ENCODE results near the gene PTPRD. TPM values are rescaled to one million over a fixed set of nuclear protein-coding genes. Genes with fewer than 3 reads are reported as not detected.

PTPRD gene
- polyA plus RNA-seq, 1 experiment = 0.39 TPM

DNA sequence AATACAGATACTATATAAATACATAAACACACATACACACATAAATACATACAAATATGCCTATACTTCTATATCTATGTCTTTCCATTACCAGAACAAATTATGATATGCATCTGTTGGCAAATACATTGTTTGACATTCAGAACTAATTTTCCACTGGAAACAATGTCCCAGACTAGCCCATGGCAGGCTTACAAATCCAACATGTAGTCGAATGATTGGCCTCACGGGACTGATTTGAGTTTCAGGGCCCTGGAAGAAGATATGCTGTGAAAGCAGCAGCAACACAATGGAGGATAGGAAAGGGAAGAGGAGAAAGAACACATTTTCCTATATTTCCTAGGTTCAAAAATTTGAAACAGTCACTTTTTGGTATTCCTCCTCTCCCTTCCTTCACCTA is 1932.1 kb downstream of the PTPRD start:
- no peak for DNase-seq (ENCODE audit: low read depth)
- H3K36me3 ChIP-seq (ENCODE audit: control insufficient read depth, insufficient read depth, low read length) = no peaks in the 10 kb centered on the region
- TF ChIP-seq, protein P1, sequence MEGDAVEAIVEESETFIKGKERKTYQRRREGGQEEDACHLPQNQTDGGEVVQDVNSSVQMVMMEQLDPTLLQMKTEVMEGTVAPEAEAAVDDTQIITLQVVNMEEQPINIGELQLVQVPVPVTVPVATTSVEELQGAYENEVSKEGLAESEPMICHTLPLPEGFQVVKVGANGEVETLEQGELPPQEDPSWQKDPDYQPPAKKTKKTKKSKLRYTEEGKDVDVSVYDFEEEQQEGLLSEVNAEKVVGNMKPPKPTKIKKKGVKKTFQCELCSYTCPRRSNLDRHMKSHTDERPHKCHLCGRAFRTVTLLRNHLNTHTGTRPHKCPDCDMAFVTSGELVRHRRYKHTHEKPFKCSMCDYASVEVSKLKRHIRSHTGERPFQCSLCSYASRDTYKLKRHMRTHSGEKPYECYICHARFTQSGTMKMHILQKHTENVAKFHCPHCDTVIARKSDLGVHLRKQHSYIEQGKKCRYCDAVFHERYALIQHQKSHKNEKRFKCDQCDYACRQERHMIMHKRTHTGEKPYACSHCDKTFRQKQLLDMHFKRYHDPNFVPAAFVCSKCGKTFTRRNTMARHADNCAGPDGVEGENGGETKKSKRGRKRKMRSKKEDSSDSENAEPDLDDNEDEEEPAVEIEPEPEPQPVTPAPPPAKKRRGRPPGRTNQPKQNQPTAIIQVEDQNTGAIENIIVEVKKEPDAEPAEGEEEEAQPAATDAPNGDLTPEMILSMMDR (IDR thresholded peaks at IDR 0.05; ENCODE audit: insufficient read depth, low read depth, low read length) = no peak
- POLR2A ChIA-PET = no interaction called here
- no peak overlapping the region for H3K4me3 ChIP-seq (ENCODE audit: low read depth, low read length)
- CTCF ChIA-PET = no interaction called here
- no peaks in the 10 kb centered on the region for H3K27me3 ChIP-seq (ENCODE audit: control insufficient read depth, insufficient read depth, low read length)

DNA sequence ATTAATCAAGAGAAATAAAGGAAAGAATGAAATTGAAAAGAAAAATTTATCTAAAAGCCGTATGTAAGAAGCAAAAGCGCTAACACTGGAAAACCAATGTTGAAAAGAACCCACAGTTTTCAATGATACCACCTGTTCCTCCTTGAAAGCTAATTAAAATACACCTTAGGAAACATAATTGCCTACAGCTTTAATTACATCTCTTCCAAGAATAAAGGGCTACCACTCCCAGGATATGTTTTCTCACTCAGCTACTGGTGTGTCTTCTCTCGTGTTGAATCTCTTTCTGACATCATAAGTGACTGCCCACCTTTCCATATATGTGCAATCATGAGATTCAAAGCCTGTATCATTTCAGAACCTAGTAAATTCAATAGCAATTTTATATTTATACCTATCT is 1932.6 kb downstream of the PTPRD start:
- CTCF ChIA-PET = no interaction called here
- TF ChIP-seq, protein P1 (IDR thresholded peaks at IDR 0.05; ENCODE audit: insufficient read depth, low read depth, low read length) = no peak
- Histone ChIP-seq H3K27me3 (ENCODE audit: control insufficient read depth, insufficient read depth, low read length) (no peaks in the 10 kb centered on the region), H3K4me3 (ENCODE audit: low read depth, low read length) (no peak overlapping the region), H3K36me3 (ENCODE audit: control insufficient read depth, insufficient read depth, low read length) (no peaks in the 10 kb centered on the region)
- POLR2A ChIA-PET = no interaction called here
- no peak for DNase-seq (ENCODE audit: low read depth)

DNA sequence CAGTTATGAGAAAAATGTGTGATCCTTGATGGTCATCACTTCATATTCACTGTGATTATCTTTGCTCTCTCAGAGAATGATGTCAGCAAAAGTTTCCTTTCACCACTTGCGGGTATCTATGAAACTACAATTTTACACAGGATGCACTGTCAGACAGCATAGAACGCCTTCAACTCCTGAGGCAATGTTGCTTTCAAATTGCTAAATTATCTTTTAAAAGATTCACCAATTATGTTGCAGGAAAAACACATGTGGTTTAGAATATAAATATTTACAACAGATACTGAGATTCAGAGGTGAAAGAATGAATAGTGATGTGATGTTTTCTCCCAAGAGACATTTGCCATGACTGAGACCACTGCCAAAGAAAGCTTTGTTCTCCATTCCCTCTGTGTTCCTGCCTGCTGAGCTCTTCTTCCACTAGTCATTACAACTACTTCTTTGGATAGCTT is 1933.4 kb downstream of the PTPRD start:
- H3K4me3 ChIP-seq (ENCODE audit: low read depth, low read length) = no peak overlapping the region
- POLR2A ChIA-PET = no interaction called here
- CTCF ChIA-PET = no interaction called here
- no peak for DNase-seq (ENCODE audit: low read depth)
- H3K27me3 ChIP-seq (ENCODE audit: control insufficient read depth, insufficient read depth, low read length) = no peaks in the 10 kb centered on the region
- TF ChIP-seq, protein P1 (IDR thresholded peaks at IDR 0.05; ENCODE audit: insufficient read depth, low read depth, low read length) = no peak
- H3K36me3 ChIP-seq (ENCODE audit: control insufficient read depth, insufficient read depth, low read length) = no peaks in the 10 kb centered on the region

DNA sequence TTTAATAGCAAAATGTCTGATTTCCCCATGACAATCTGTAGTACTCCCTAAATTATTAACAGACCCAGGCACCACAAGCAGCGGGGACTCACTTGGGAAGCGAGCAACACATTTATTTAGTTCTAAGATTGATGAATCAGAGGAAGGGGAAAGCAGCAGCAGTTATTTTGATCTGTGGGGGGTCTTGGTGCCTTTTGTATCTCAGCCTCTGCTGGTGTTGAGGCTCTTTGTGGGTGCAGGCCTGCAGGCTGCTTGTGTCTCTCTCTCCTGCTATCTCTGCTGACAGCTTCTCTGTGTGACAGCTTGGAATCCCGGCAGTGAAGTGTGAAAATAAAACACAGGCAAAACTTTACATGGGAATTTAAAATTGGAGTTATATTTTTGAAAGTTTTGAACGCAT is 1935.1 kb downstream of the PTPRD start:
- POLR2A ChIA-PET = no interaction called here
- TF ChIP-seq, protein P1 (IDR thresholded peaks at IDR 0.05; ENCODE audit: insufficient read depth, low read depth, low read length) = no peak
- H3K27me3 ChIP-seq (ENCODE audit: control insufficient read depth, insufficient read depth, low read length) = no peaks in the 10 kb centered on the region

DNA sequence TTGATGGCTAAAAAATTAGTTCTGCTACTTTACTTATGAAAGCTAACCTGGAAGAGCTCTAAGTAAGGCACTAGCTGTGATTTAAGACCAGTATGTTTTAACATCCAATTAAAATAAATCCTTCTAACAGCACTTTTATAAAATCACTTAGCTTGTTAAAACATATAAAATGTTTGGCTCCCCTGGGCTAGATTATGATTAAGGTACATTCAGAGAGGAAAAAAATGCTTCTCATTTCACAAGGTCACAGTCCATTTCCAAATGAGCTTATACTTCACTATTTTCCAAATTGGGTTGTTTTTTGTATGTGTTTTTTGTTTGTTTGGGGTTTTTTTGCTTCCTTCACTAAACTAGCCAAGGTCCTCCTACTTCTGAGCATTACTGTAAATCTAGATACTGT is 1938.3 kb downstream of the PTPRD start:
- ChIA-PET CTCF (no interaction called here), POLR2A (no interaction called here)
- TF ChIP-seq, protein P1 (IDR thresholded peaks at IDR 0.05; ENCODE audit: insufficient read depth, low read depth, low read length) = no peak
- no peak overlapping the region for H3K4me3 ChIP-seq (ENCODE audit: low read depth, low read length)
- H3K27me3 ChIP-seq (ENCODE audit: control insufficient read depth, insufficient read depth, low read length) = no peaks in the 10 kb centered on the region
- no peaks in the 10 kb centered on the region for H3K36me3 ChIP-seq (ENCODE audit: control insufficient read depth, insufficient read depth, low read length)
- DNase-seq (ENCODE audit: low read depth) = no peak

More for the DNA sequence above, 1935.1 kb downstream of the PTPRD start:
- no peak for DNase-seq (ENCODE audit: low read depth)
- CTCF ChIA-PET = interaction anchor here (0.6 kb wide), 1 partner anchor 25 kb away, joined by 3 read pairs; no protein-coding TSS in a partner anchor
- H3K4me3 ChIP-seq (ENCODE audit: low read depth, low read length) = no peak overlapping the region
- H3K36me3 ChIP-seq (ENCODE audit: control insufficient read depth, insufficient read depth, low read length) = no peaks in the 10 kb centered on the region
